ENCODE results near the gene MAFF.

The MAFF gene

DNA sequence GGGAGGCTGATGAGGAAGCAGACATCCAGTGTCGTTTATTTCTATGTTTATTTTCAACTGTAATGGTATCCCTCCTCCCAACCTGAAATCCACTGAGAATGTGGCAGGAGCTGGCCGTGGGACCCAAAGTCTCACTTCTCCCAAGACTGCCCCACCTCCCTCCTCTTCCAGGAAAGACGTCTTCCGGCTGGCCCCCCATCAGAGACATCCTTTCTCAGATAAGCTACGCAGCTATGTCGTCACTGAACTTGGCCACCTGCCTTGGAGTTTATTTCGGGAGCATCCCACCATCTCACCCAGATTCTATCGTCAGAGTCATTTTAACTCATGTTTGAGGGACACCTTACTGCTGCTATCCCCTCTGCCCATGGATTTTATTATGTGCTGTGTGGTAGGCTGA lies 57.1 kb downstream of the MAFF start:
- TF ChIP-seq, protein P1, sequence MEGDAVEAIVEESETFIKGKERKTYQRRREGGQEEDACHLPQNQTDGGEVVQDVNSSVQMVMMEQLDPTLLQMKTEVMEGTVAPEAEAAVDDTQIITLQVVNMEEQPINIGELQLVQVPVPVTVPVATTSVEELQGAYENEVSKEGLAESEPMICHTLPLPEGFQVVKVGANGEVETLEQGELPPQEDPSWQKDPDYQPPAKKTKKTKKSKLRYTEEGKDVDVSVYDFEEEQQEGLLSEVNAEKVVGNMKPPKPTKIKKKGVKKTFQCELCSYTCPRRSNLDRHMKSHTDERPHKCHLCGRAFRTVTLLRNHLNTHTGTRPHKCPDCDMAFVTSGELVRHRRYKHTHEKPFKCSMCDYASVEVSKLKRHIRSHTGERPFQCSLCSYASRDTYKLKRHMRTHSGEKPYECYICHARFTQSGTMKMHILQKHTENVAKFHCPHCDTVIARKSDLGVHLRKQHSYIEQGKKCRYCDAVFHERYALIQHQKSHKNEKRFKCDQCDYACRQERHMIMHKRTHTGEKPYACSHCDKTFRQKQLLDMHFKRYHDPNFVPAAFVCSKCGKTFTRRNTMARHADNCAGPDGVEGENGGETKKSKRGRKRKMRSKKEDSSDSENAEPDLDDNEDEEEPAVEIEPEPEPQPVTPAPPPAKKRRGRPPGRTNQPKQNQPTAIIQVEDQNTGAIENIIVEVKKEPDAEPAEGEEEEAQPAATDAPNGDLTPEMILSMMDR (IDR thresholded peaks at IDR 0.05; ENCODE audit: low read depth, low read length): no peak
- no peak for DNase-seq
- no peak overlapping the region for H3K4me3 ChIP-seq (ENCODE audit: low read depth, low read length)
- peaks cover 4% of the 10 kb centered on the region for H3K36me3 ChIP-seq
- no peaks in the 10 kb centered on the region for H3K9me3 ChIP-seq (ENCODE audit: severe bottlenecking)
- H3K27me3 ChIP-seq (ENCODE audit: insufficient read depth, low read depth, severe bottlenecking): no peaks in the 10 kb centered on the region
- no peak overlapping the region for H3K27ac ChIP-seq

DNA sequence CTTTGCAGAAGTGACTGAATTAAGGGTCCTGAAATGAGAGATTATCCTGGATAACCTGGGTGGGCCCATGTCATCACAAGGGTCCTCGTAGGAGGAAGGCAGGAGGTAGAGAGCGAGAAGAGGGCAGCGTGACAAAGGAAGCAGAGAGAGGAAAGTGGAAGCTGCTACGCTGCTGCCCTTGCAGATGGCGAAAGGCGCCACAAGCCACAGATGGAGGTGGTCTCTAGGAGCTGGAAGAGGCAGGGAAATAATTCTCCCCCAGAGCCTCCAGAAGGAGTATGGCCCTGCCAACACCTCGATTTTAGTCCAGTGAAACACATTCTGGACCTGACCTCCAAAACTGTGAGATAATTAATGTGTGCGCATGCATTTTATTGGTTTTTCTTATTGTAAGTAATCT lies 57.6 kb downstream of the MAFF start:
- H3K9me3 ChIP-seq (ENCODE audit: severe bottlenecking): no peaks in the 10 kb centered on the region
- no peak overlapping the region for H3K27ac ChIP-seq
- TF ChIP-seq, protein P1 (IDR thresholded peaks at IDR 0.05; ENCODE audit: low read depth, low read length): no peak
- H3K27me3 ChIP-seq (ENCODE audit: insufficient read depth, low read depth, severe bottlenecking): no peaks in the 10 kb centered on the region
- peaks cover 8% of the 10 kb centered on the region for H3K36me3 ChIP-seq
- no peak for DNase-seq
- no peak overlapping the region for H3K4me3 ChIP-seq (ENCODE audit: low read depth, low read length)

DNA sequence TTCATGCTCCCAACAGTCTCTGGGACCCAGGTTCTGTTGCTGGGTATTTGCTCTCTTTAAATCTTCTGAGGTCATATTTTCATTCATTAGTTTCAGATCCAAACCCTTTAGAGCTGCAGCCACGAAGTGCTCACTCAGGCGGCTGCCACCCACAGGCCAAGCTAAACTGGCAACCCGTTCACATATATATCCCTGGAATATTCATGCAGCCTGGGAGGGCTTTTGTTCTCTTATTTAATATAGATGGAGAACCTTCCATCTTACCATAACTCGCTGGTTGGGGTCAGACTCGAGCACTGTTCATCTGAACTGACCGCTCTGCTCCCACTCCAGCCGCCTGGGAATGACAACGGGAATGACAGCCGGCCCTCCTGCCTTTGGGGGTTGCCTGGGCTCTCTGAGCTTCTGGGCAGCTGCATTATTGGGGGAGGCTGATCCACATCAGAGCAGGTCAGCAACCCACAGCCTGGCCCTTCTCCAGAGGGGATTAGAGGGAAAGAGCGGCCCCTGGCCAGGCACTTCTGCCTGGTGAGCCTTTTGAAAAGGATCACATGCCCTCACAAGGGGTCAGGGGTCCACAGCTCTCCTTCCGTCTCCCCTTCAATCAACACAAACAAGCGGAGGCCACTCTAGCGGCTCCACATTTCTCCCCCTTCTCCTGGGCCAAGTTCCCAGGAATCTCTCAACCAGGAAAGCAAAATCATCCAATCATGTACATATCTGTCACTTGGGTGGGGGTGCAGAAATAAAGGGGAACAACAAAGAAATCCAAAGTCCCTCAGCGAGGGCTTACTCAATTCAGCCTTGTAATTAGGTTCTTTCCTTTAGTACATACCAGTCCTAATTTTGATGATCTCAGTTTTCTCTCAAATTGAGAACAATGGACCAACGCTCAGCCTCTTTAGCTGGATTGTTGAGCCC lies 59.2 kb downstream of the MAFF start:
- DNase-seq: peak; percentile 44
- no peaks in the 10 kb centered on the region for H3K27me3 ChIP-seq (ENCODE audit: insufficient read depth, low read depth, severe bottlenecking)
- H3K4me3 ChIP-seq (ENCODE audit: low read depth, low read length): no peak overlapping the region
- 0 out of 2 replicates have a peak overlapping the region, but pooled peaks have one; percentile 34 for H3K27ac ChIP-seq
- H3K36me3 ChIP-seq: peaks cover 8% of the 10 kb centered on the region
- no peaks in the 10 kb centered on the region for H3K9me3 ChIP-seq (ENCODE audit: severe bottlenecking)
- TF ChIP-seq, protein P1 (IDR thresholded peaks at IDR 0.05; ENCODE audit: low read depth, low read length): 0 out of 2 replicates have a peak, but pooled peaks have one; percentile 6

DNA sequence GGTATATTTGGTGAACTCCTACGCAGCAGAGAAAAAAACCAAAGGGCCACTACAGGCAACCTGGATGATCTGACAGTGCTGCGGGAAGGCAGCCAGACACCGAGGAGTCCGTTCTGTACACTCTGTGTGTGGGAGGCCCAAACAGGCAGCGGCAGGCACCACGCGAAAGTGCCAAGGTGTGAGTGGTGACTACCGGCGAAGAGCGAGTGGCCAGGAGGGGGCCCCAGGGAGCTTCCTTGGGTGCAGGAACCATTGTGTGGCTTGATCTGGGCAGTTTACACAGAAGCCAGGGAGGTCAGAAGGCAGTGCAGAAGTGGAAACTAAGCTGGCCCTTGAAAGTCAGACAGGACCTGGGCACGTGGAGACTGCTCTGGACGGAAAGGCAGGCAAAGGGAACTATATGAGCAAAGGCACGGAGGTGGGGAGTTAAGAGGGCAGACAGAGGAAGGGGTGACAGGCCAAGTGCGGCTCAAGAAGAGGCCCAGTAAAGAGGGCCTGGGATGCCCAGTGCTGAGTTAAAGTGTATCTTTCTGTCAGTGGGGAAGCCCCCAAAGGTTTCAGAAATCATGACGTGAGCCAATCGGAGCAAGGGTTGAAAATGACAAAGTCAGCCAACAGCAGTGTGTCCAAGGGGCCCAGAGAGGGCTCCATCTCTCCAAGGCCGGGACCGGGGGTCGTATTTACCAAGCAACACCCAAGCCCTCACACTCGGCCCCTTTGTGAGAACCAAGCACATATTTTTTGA lies 60.4 kb downstream of the MAFF start:
- Histone ChIP-seq H3K9me3 (ENCODE audit: severe bottlenecking) (no peaks in the 10 kb centered on the region), H3K27me3 (ENCODE audit: insufficient read depth, low read depth, severe bottlenecking) (no peaks in the 10 kb centered on the region), H3K36me3 (peaks cover 8% of the 10 kb centered on the region), H3K27ac (no peak overlapping the region), H3K4me3 (ENCODE audit: low read depth, low read length) (no peak overlapping the region)
- TF ChIP-seq, protein P1 (IDR thresholded peaks at IDR 0.05; ENCODE audit: low read depth, low read length): peak; percentile 79
- DNase-seq: peak; percentile 67

DNA sequence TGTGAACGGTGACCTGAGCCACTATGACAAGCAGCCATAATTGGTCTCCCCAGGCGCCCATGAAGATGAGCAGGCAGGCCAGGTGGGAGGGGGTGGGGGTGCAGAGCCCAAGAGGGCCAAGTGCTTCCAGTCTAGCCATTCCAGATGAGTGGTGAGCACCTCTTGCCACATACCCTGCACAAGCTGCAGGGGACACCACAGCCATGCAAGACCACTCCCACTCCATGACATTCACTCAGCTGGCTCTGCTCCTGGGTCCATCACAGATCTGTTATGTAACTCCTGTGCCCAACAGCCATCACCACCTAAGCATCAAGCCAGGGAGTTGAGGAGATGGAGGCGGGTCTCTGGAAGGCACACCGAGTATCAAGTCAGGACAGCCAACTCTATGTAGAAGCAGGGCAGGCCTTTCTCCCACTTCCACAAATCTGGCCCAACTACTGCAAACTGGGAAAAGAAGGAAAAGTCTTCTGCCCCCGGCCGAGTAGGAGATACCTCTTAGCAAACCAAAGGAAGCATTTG lies 62.6 kb downstream of the MAFF start:
- DNase-seq: no peak
- Histone ChIP-seq H3K9me3 (ENCODE audit: severe bottlenecking) (no peaks in the 10 kb centered on the region), H3K27me3 (ENCODE audit: insufficient read depth, low read depth, severe bottlenecking) (no peaks in the 10 kb centered on the region), H3K27ac (no peak overlapping the region), H3K4me3 (ENCODE audit: low read depth, low read length) (no peak overlapping the region), H3K36me3 (peaks cover 12% of the 10 kb centered on the region)
- TF ChIP-seq, protein P1 (IDR thresholded peaks at IDR 0.05; ENCODE audit: low read depth, low read length): no peak
